ENCODE measurements around the gene PLGLB2.
"Not testable (repeated sequence)": the region's sequence is repeated elsewhere in the genome, so short reads cannot be mapped to it uniquely, and the experiment has no call there.

GRCh38 chr2:87743638-87744037 is 4.2 kb upstream of the PLGLB2 start:
- not testable (repeated sequence) for TF ChIP-seq ZNF274 (IDR thresholded peaks at IDR 0.05; ENCODE audit: low read depth, low read length); YY1 (IDR thresholded peaks at IDR 0.05; ENCODE audit: insufficient read depth, insufficient read length)

All from NT2/D1 (cell line).